K562 (cell line): ENCODE results near the gene PELI3. TPM values are rescaled to one million over a fixed set of nuclear protein-coding genes. Genes with fewer than 3 reads are reported as not detected.

Source experiments
- CBFA2T2 ChIP-seq: fragments of 450-650 bp; conservative IDR thresholded peaks from 2 replicates; pipeline ENCODE4 v1.6.1; 2017; ENCODE audit warnings: mild to moderate bottlenecking
- EP300 ChIP-seq: IDR thresholded peaks from 2 replicates; pipeline ENCODE4 v1.6.1; 2012; ENCODE audit warnings: low read length, improper control_type of control experiment
- KAT2B ChIP-seq: IDR thresholded peaks from one replicate; pipeline ENCODE4 v1.6.1; 2012; ENCODE audit warnings: low read depth, mild to moderate bottlenecking, control low read depth, inconsistent platforms, low read length, moderate library complexity
- KAT7 ChIP-seq: sonication (generic); formaldehyde crosslinking; IDR thresholded peaks from 2 replicates; pipeline ENCODE4 v1.8.0; 2022; ENCODE audit warnings: missing genetic modification reagents, mild to moderate bottlenecking, borderline replicate concordance
- MAZ ChIP-seq, 2 experiments: fragments of 450-650 bp in 1 of 2; sonication (generic) in 1 of 2; formaldehyde crosslinking; IDR thresholded peaks in 1 of 2; conservative IDR thresholded peaks in 1 of 2; 2 replicates each; pipeline versions ENCODE4 v1.4.0 to v1.5.0; 2020; ENCODE audit warnings: mild to moderate bottlenecking in 1 of 2, missing genetic modification reagents in 1 of 2
- MCM7 ChIP-seq, 2 experiments: fragments of 450-650 bp; IDR thresholded peaks; 2 replicates each; pipeline ENCODE4 v1.6.1; 2016 to 2018
- PHF21A ChIP-seq: fragments of 450-650 bp; IDR thresholded peaks from 2 replicates; pipeline ENCODE4 v1.6.1; 2017; ENCODE audit warnings: low read depth, borderline replicate concordance
- SIN3A ChIP-seq, 2 experiments: fragments of 150-350 bp in 1 of 2; IDR thresholded peaks; 2 replicates each; pipeline ENCODE4 v1.6.1; 2011 to 2016; ENCODE audit warnings: borderline replicate concordance in 2 of 2, low read depth in 2 of 2, low read length in 2 of 2, mild to moderate bottlenecking in 2 of 2, moderate library complexity in 2 of 2; ENCODE audit not compliant: control insufficient read depth in 1 of 2
- SPI1 ChIP-seq: IDR thresholded peaks from 2 replicates; pipeline ENCODE4 v1.6.1; 2011; ENCODE audit warnings: low read depth, low read length, control low read depth, borderline replicate concordance
- TBL1XR1 ChIP-seq, 2 experiments: IDR thresholded peaks; 2 replicates each; pipeline ENCODE4 v1.6.1; 2012; ENCODE audit warnings: improper control_type of control experiment in 2 of 2, low read length in 2 of 2, mild to moderate bottlenecking in 1 of 2
- TBP ChIP-seq: optimal IDR thresholded peaks from 2 replicates; pipeline ENCODE3; 2011; ENCODE audit warnings: low read depth, low read length, improper control_type of control experiment
- ZBTB1 ChIP-seq: sonication (generic); formaldehyde crosslinking; IDR thresholded peaks from 2 replicates; pipeline ENCODE4 v1.8.1; 2023; ENCODE audit warnings: missing genetic modification reagents, low read depth, mild to moderate bottlenecking, borderline replicate concordance
- ZBTB43 ChIP-seq: sonication (generic); formaldehyde crosslinking; IDR thresholded peaks from 2 replicates; pipeline ENCODE4 v1.8.0; 2023; ENCODE audit warnings: mild to moderate bottlenecking, missing genetic modification reagents
- ZBTB49 ChIP-seq: sonication (generic); formaldehyde crosslinking; IDR thresholded peaks from 2 replicates; pipeline ENCODE4 v1.8.0; 2022; ENCODE audit warnings: missing genetic modification reagents, mild to moderate bottlenecking, borderline replicate concordance
- ZNF197 ChIP-seq: fragments of 200-800 bp; sonication (Bioruptor generic); IDR thresholded peaks from 2 replicates; pipeline ENCODE4 v1.6.1; 2016; ENCODE audit warnings: low read depth, missing genetic modification characterization, missing compliant biosample characterization
- ZNF3 ChIP-seq: fragments of 250-450 bp; sonication (Bioruptor Pico); IDR thresholded peaks from 2 replicates; pipeline ENCODE4 v1.5.0; 2021; ENCODE audit warnings: mild to moderate bottlenecking, moderate library complexity
- ZNF445 ChIP-seq: fragments of 250-450 bp; sonication (Bioruptor Pico); IDR thresholded peaks from 2 replicates; pipeline ENCODE4 v1.4.0; 2020; ENCODE audit warnings: low read depth, mild to moderate bottlenecking, moderate library complexity
- ZNF583 ChIP-seq: fragments of 250-450 bp; sonication (Bioruptor Pico); IDR thresholded peaks from 2 replicates; pipeline ENCODE4 v1.4.0; 2020
- ZNF766 ChIP-seq: fragments of 200-800 bp; sonication (Bioruptor generic); conservative IDR thresholded peaks from 2 replicates; pipeline ENCODE4 v1.6.1; 2016; ENCODE audit warnings: missing genetic modification characterization, missing compliant biosample characterization
- polyA plus RNA-seq, 8 experiments: library from polyadenylated mRNA; depleted of rRNA in 4 of 8; stranded (reverse) in 5 of 8; unstranded in 3 of 8; fragments of >200 nt; fragmentation: Nextera tagmentation in 2 of 8; fragmentation: Illumina TruSeq in 1 of 8; extraction: Ambion mirVana in 2 of 8; extraction: Trizol in 1 of 8; gene quantifications; 2 replicates each; pipeline versions ENCODE4 v1.2.1 to v1.2.3, GENCODE V29; 2011 to 2014; ENCODE audit warnings: inconsistent platforms in 1 of 8, missing spikeins in 1 of 8
- total RNA-seq, 7 experiments: library from RNA; depleted of rRNA in 6 of 7; stranded (reverse); fragments of >200 nt in 6 of 7; fragmentation: Illumina TruSeq in 2 of 7; extraction: Trizol in 2 of 7; gene quantifications; 2 replicates each; pipeline versions ENCODE4 v1.2.1 to v1.2.3, GENCODE V29; 2011 to 2021; ENCODE audit warnings: low replicate concordance in 1 of 7
- TF ChIP-seq, protein P1 (sequence below): fragments of 250-450 bp; sonication (Bioruptor Pico); IDR thresholded peaks from 2 replicates; pipeline ENCODE4 v1.9.0; 2021; ENCODE audit warnings: mild to moderate bottlenecking, inconsistent platforms
- TF ChIP-seq, protein P2 (sequence below): conservative IDR thresholded peaks from 2 replicates; pipeline ENCODE4 v1.6.1; 2011; ENCODE audit warnings: low read depth, mild to moderate bottlenecking, low read length; ENCODE audit not compliant: control insufficient read depth

PELI3 gene
- total and polyA plus RNA-seq, 9 of the 15 experiments (the other 6 are each of a cell fraction or from before 2014, with no cell fraction given): 0.17 to 4.2 (median 1.9) TPM

DNA sequence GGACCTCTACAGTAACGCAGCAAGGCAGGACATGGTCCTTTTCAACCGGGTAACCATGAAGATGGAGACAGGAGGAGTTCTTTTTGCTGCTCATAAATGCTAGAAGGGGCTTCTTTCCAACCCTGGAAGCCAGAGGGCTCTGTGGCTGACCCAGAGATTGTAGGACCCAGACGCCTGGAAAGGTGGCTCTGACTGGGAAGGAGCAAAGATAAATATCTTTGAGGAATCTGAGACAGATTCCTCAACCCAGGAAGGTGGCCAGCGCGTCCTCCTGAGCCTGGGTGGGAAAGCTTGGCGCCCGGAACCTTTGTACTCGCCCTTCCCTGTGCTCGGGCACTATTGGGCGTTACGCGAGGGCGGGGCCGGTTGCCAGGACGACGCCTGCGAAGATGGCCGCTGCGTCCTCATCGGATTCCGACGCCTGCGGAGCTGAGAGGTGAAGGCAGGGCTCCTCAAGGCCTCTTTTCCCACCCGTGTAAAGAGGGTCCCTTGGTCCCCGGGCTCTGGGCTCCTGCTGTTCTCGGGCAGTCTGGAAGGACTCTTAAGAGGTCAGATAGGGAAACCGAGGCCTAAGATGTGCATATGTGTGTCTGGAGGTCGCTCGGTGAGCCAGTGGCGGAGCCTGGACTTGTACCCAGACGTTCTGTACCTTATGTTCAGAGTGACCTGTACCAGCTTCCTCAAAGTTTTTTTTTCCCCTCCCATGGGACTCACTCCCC is 43.7 kb downstream of the PELI3 start, which contains the start of gene BBS1 (continued):
- TF ChIP-seq, protein P1, sequence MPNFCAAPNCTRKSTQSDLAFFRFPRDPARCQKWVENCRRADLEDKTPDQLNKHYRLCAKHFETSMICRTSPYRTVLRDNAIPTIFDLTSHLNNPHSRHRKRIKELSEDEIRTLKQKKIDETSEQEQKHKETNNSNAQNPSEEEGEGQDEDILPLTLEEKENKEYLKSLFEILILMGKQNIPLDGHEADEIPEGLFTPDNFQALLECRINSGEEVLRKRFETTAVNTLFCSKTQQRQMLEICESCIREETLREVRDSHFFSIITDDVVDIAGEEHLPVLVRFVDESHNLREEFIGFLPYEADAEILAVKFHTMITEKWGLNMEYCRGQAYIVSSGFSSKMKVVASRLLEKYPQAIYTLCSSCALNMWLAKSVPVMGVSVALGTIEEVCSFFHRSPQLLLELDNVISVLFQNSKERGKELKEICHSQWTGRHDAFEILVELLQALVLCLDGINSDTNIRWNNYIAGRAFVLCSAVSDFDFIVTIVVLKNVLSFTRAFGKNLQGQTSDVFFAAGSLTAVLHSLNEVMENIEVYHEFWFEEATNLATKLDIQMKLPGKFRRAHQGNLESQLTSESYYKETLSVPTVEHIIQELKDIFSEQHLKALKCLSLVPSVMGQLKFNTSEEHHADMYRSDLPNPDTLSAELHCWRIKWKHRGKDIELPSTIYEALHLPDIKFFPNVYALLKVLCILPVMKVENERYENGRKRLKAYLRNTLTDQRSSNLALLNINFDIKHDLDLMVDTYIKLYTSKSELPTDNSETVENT (CRISPR knock-in tag): no peak
- TF ChIP-seq TBL1XR1 (IDR thresholded peaks at IDR 0.05; ENCODE audit: low read length in 2 of 2) (peak in 1 of 2 experiments; percentile 62; a peak in 1 of 4 replicates), ZBTB49 (CRISPR knock-in tag) (no peak), ZBTB43 (no peak), ZBTB1 (no peak), CBFA2T2 (no peak), ZNF583 (no peak), ZNF197 (CRISPR knock-in tag) (no peak), KAT7 (no peak), PHF21A (no peak), EP300 (no peak), MAZ (CRISPR knock-in tag; conservative IDR thresholded peaks at IDR 0.05 in 1 of 2, IDR thresholded peaks at IDR 0.05 in 1 of 2) (peak; percentile 77 to 84), KAT2B (no peak), SIN3A (IDR thresholded peaks at IDR 0.05; ENCODE audit: borderline replicate concordance in 2 of 2, control insufficient read depth in 1 of 2, low read depth in 2 of 2, low read length in 2 of 2) (peak; percentile 82 to 91; a peak in 3 of 4 replicates), MCM7 (IDR thresholded peaks at IDR 0.05) (no peak), TBP (peak; percentile 68), SPI1 (no peak), ZNF3 (CRISPR knock-in tag) (no peak), ZNF445 (CRISPR knock-in tag) (no peak), ZNF766 (CRISPR knock-in tag) (no peak)
- TF ChIP-seq, protein P2, sequence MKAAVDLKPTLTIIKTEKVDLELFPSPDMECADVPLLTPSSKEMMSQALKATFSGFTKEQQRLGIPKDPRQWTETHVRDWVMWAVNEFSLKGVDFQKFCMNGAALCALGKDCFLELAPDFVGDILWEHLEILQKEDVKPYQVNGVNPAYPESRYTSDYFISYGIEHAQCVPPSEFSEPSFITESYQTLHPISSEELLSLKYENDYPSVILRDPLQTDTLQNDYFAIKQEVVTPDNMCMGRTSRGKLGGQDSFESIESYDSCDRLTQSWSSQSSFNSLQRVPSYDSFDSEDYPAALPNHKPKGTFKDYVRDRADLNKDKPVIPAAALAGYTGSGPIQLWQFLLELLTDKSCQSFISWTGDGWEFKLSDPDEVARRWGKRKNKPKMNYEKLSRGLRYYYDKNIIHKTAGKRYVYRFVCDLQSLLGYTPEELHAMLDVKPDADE: peak; percentile 73
